GM18517 (cell line): Measurements from ENCODE around the gene SEMA6A.

ENCODE experiments used
- ATAC-seq: cut with Tn5 transposase; IDR thresholded peaks from one replicate; pipeline ENCODE4 v1.9.1; 2021; ENCODE audit warnings: mild to moderate bottlenecking, moderate library complexity; ENCODE audit not compliant: unreplicated experiment

Gene SEMA6A

GRCh38 chr5:116415182-116415581, 159.4 kb downstream of the SEMA6A start:
- ATAC-seq: no peak

DNA sequence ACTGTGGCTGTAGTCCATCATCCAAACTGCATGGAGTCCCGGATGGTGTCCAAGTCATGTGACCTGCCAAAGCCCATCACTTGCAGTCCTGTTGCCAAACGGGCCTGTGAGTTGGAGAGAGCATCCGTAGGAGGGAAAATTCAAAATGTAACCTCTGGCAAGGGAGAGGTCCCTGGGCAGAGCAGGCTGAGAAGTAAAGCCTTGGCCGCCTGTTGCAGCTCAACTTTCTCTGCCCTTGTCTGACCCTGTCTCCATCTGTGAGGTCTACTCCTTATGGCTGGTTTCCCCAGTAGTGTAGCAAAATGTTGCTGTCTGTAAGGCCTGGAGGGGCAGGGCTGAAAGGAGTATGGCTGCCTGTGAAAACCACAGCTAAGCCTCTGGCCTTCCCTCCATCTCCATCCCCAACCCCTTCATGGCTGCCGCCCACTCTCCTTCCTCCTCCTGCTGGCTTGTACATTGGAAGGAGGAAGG, 163.5 kb downstream of the SEMA6A start:
- no peak for ATAC-seq

- no peak for ATAC-seq
These were observed 164.2 kb downstream of the SEMA6A start for GRCh38 chr5:116410336-116410890.

DNA sequence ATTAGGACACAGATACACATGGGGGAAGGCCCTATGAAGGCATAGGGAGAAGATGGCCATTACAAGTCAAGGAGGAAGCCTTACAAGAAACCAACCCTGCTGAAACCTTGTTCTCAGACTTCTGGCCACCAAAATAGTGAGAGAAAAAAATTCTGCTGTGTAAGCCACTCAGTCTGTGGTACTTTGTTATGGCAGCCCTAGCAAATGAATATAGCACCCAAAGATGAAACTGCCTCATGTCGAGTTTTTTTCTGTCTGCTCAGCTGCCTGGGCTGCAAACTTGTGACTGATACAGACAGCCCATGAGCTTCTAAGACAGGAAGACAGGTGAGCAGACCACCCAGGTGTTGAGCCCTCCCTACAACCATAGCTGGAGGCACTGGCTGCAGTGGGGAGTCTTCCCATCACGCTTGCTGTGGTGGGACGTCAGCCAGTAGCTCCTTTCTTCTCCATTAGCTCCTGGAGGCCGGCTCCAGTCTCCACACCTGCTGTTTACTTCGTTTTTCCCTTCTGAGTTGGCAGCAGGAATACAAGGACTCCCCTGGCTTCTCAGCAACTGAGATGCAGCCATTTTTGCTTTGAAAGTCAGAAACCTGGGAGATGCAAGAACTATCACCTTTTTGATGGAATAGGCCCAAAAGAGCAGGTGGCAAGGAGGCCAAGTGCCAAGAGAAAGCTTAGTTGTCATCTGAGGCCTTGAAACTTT, 164.9 kb downstream of the SEMA6A start:
- no peak for ATAC-seq

- no peak for ATAC-seq
These were observed 168.1 kb downstream of the SEMA6A start for GRCh38 chr5:116406306-116407041.

- no peak for ATAC-seq
These were observed 169.8 kb downstream of the SEMA6A start for GRCh38 chr5:116404792-116405191.

- ATAC-seq: no peak
These were observed 170.6 kb downstream of the SEMA6A start for GRCh38 chr5:116404016-116404415.

DNA sequence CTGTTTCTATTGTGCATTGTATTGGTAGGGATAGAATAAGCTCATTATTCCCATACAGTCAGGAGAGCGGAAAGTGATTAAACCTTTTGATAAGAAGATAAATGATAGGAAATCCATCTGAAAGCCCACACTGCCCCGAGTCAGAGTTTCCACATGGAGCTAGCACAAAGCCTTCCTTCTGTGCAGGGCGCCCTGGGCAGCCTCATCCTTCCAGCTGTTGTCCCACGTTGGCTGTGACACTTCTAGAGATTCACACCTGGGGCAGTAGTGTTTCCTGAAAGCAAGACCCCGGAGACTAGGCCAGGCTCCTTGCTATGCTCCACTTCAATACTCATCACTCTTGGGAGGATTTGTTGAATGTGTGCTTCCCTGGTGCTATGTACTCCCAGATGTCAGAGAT, 172.4 kb downstream of the SEMA6A start:
- ATAC-seq: no peak

DNA sequence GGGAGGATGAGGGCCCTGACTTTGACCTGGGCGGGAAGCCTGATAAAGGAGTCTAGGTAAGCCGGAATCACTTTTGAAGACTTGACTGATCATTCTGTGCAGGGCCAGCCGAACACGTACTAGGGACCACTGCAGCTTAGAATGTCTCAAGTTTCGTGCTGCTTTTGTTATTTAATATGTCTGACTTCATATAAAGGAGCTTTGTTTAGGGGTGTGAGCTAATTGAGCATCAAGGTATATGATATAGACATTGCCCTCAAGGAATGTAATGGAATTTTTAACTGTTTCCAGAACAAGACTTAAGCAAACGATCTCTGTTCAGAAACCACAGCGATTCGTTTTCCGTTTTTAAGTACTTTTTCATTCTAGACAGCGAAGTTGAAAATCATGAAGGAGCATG, 173.0 kb downstream of the SEMA6A start:
- no peak for ATAC-seq

DNA sequence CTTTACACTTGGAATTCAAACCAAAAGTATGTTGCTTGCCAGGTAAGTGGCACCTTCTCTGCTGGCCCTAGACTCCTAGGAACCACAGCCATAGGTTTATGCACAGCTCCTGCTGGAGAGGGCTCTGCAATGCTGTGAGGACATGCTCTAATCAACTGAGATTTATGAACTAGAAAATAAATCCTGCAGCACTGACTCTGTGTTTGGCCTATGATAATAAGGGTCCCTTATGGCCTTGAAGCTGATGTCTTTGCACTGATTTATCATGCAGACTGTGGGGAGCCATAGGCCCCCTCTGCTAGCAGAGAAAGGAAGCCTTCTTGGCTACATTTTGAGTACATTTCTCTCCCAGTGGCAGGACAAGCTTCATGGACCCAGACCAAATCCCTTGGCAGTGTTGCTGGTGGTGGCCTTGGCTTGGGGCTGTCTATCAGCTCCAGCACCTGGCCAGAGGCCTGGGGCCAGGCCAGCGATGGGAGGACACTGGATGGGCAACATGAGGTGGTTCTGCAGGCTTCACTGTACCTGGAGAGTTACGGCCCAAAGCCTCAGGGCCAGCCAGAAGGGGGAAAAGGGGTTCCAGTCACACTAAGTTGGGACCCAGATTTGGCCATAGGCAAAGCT, 178.0 kb downstream of the SEMA6A start:
- ATAC-seq: no peak

DNA sequence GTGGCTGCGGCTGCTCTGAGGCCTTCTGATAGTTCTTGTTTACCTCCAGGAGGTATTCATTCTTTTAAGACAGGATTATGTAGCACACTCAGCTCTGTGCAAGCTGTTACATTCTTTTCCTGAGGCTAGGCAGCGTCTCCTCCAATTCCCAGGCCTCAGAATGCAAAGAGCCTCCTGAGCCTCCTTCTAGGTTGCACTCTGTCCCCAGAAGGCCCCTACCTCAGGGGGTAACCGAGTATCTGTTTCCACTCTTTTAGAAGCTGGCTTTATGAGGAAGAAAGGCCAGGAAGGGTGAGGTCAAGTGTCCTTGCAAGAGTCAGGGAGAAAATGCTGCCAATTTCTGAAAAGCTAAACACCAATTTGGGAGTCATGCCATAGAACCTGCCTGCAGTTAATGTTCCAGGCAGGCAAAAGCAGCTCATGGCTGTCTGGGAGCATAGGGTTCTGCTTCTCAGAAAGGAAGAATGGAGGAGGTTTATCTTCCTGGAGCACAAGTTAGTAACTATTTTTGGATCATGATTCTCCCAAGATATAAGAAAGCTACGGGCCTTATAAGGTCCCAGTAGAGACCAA, 178.9 kb downstream of the SEMA6A start:
- no peak for ATAC-seq

DNA sequence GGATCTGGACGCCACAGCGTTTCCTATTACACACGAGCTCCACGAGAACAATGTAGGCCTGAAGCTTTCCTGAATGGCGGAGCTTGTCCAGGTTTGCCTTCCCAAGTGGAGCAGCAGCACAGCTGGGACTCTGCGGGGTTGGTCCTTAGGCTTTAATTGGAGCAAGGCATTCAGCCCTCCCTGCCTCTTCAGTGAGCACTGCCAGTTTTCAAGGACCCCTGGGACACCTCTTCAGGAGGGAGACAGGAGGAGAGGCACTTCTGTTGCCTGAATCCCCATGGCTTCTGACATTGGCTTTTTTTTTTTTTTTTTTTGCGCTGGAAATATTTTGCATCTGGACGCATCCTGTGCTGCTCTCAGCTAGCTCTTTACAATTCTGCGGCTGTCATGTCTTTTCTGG, 179.4 kb downstream of the SEMA6A start:
- ATAC-seq: no peak

DNA sequence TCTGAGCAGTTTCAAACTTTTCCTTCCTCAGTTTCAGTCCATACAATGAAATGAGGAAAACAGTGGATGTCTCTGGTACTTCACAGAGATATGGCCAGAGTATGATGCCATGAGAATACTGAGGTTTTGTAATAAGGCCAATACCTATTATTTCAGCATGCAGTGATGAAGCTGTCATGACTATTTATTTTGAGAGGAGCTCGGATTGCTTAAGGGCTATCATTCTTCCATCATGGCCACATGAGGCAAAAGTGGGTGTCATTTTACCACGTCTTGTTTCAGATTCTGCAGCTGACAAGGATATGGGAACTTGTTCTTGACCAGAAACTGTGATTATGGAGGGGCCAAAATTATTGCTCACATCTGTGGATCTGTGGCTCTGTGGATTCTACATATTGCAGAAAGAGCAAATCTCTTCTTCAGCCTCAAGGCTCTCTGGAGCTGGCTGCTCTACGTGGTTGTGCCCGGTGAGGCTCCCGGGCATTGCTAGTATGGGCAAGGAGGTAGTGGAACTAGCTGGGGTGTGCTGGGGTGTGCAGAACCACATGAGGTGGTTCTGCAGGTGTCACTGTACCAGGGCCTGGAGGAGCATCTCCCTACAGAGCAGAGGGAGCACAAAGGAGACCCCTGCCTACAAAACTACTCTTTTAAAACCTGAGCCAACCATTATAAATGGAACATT, 180.3 kb downstream of the SEMA6A start:
- no peak for ATAC-seq
